ENCODE data around the gene ZNF106.

The ZNF106 gene

GRCh38 chr15:42402455-42403205, 88.3 kb downstream of the ZNF106 start:
- H3K4me3 ChIP-seq (ENCODE audit: low read depth, low read length) = no peak overlapping the region
- ChIA-PET POLR2A (interaction anchor here (0.8 kb wide), 1 partner anchor 65 kb away, joined by 3 read pairs; no protein-coding TSS in a partner anchor), CTCF (interaction anchor here (8.0 kb wide), 1 partner anchor 17 kb away, joined by 58 read pairs; no protein-coding TSS in a partner anchor)
- no peak for DNase-seq (ENCODE audit: low read depth, low spot score)
- no peak for TF ChIP-seq CTCF (IDR thresholded peaks at IDR 0.05; ENCODE audit: insufficient read depth, low read length, missing control alignments)

GRCh38 chr15:42401544-42402454, 89.1 kb downstream of the ZNF106 start:
- ChIA-PET CTCF (interaction anchor here (8.0 kb wide), 1 partner anchor 16 kb away, joined by 58 read pairs; no protein-coding TSS in a partner anchor), POLR2A (no interaction called here)
- no peak for TF ChIP-seq CTCF (IDR thresholded peaks at IDR 0.05; ENCODE audit: insufficient read depth, low read length, missing control alignments)

GRCh38 chr15:42395838-42396237, 95.1 kb downstream of the ZNF106 start:
- no peak for DNase-seq (ENCODE audit: low read depth, low spot score)
- TF ChIP-seq CTCF (IDR thresholded peaks at IDR 0.05; ENCODE audit: insufficient read depth, low read length, missing control alignments) = no peak
- ChIA-PET CTCF (interaction anchor here (1.3 to 8.0 kb wide), 2 partner anchors 10 to 13 kb away, joined by 4 to 58 read pairs; no protein-coding TSS in a partner anchor), POLR2A (no interaction called here)
- H3K4me3 ChIP-seq (ENCODE audit: low read depth, low read length) = no peak overlapping the region

More at GRCh38 chr15:42401544-42402454, 89.1 kb downstream of the ZNF106 start:
- no peak for DNase-seq (ENCODE audit: low read depth, low spot score)
- no peak overlapping the region for H3K4me3 ChIP-seq (ENCODE audit: low read depth, low read length)

- no peak overlapping the region for H3K4me3 ChIP-seq (ENCODE audit: low read depth, low read length)
- ChIA-PET POLR2A (no interaction called here), CTCF (interaction anchor here (1.0 kb wide), 1 partner anchor 11 kb away, joined by 3 read pairs; no protein-coding TSS in a partner anchor)
- DNase-seq (ENCODE audit: low read depth, low spot score) = no peak
- TF ChIP-seq CTCF (IDR thresholded peaks at IDR 0.05; ENCODE audit: insufficient read depth, low read length, missing control alignments) = no peak
Measured at GRCh38 chr15:42394106-42394505, 96.8 kb downstream of the ZNF106 start.

GRCh38 chr15:42392309-42393024, 98.5 kb downstream of the ZNF106 start:
- H3K4me3 ChIP-seq (ENCODE audit: low read depth, low read length) = no peak overlapping the region
- ChIA-PET CTCF (interaction anchor here (1.1 to 1.6 kb wide), 2 partner anchors 9 to 130 kb away, joined by 3 to 4 read pairs; no protein-coding TSS in a partner anchor), POLR2A (no interaction called here)
- TF ChIP-seq CTCF (IDR thresholded peaks at IDR 0.05; ENCODE audit: insufficient read depth, low read length, missing control alignments) = no peak
- no peak for DNase-seq (ENCODE audit: low read depth, low spot score)
